ENCODE data around the gene P3H2. TPM values are rescaled to one million over a fixed set of nuclear protein-coding genes. Genes with fewer than 3 reads are reported as not detected.

The P3H2 gene
- total RNA-seq, 1 experiment from 2014 or later: 0.76 TPM

DNA sequence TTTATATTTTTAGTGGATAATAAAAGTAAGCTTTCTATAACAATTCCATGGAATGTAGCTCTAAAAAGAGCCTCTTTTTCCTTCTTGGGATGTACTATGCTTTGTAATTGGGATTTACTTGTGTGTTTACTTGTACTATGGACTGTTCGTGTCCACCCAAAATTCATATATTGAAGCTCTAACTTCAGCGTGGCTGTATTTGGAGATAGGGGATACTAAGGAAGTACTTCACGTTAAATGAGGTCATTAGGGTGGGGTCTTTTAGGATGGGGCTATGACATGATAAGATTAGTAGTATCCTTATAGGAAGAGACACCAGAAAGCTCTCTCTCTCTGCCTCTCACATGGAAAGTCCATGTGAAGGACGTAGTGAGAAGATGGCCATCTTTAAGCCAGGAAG, 64.9 kb downstream of the P3H2 start:
- ChIA-PET CTCF (no interaction called here), RAD21 (ENCODE audit: low non-redundant PET in 1 of 2, low total read pairs in 2 of 2, uncharacterized antibody in 2 of 2, unreplicated experiment in 2 of 2) (no interaction called here), POLR2A (no interaction called here)
- H3K9me2 ChIP-seq (ENCODE audit: insufficient read depth): no peaks in the 10 kb centered on the region
- no peak for ATAC-seq
- no peaks in the 10 kb centered on the region for H3K79me2 ChIP-seq (ENCODE audit: insufficient read depth, low read length)
- no peak for TF ChIP-seq TCF7L2 (IDR thresholded peaks at IDR 0.05; ENCODE audit: borderline replicate concordance, extremely low read depth, insufficient read depth, insufficient read length)
- no peak for TF ChIP-seq SRF (IDR thresholded peaks at IDR 0.05; ENCODE audit: low read depth)
- no peak for TF ChIP-seq FOSL1 (IDR thresholded peaks at IDR 0.05; ENCODE audit: low read depth)
- TF ChIP-seq ELF1 (IDR thresholded peaks at IDR 0.05; ENCODE audit: borderline replicate concordance, low read depth): no peak
- TF ChIP-seq, protein P1, sequence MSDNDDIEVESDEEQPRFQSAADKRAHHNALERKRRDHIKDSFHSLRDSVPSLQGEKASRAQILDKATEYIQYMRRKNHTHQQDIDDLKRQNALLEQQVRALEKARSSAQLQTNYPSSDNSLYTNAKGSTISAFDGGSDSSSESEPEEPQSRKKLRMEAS (IDR thresholded peaks at IDR 0.05): no peak
- H2AFZ ChIP-seq (ENCODE audit: low read depth, low read length, poor library complexity, severe bottlenecking): no peak overlapping the region
- no peak overlapping the region for H3K4me3 ChIP-seq (replicated peaks in 1 of 2; ENCODE audit: low read depth in 1 of 2, low read length in 2 of 2)
- no peak overlapping the region for H3K27ac ChIP-seq (ENCODE audit: low read depth, low read length)
- H3K27me3 ChIP-seq (ENCODE audit: insufficient read depth, low read length): no peaks in the 10 kb centered on the region
- no peaks in the 10 kb centered on the region for H3K36me3 ChIP-seq (ENCODE audit: control insufficient read depth in 1 of 2, insufficient read depth in 2 of 2, low read length in 2 of 2)
- H3K4me2 ChIP-seq (ENCODE audit: low read length): no peak overlapping the region
- DNase-seq (ENCODE audit: low read depth, low spot score): no peak
- H3K4me1 ChIP-seq (ENCODE audit: control insufficient read depth in 1 of 2, insufficient read depth in 2 of 2, low read length in 2 of 2): peaks cover 2 to 14% of the 10 kb centered on the region in 2 experiments; a peak in 3 of 4 replicates
- BruUV-seq (replicated peaks): no TSS peak
- no peaks in the 10 kb centered on the region for H4K20me1 ChIP-seq (ENCODE audit: insufficient read depth)
- H3K9me3 ChIP-seq (ENCODE audit: control insufficient read depth in 1 of 2, insufficient read depth in 1 of 2, low read depth in 1 of 2, low read length in 2 of 2): no peaks in the 10 kb centered on the region
- intact Hi-C loops (cut with micrococcal nuclease): no loop called here
- no peak overlapping the region for H3K9ac ChIP-seq (ENCODE audit: low read length)

DNA sequence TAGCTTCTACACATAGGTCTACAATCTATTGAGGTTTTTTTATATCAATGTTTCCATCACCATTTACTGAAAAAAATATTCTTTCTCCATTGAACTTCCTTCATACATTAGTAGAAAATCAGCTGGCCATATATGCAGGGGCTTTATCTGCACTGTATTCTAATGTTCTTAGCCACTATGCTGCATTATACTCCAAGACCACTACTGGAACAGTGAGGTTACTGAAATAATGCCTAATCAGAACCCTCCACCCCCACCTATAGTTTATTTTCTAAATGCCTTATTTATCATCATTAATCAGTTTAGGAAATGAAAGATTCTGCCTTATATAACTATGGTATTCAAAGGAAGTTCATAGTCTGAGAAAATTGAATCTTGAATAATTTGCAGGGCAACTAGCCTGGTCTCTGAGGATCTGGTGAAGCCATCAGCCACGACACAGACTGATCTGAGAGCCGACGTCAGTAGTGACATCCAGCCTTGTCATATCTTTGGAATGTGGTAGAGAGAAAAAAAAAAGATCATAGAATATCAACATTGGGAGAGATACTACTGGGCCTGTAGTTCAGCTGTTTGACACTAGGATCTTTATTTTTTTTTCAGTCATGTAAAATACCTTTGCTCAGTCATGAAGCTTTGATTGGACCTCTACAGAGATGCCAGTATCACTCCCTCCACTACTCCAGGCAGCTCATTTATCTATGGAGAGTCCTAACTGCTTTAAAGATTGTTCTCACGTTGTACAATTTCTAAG, 66.6 kb downstream of the P3H2 start:
- Histone ChIP-seq H3K9me2 (ENCODE audit: insufficient read depth) (no peaks in the 10 kb centered on the region), H4K20me1 (ENCODE audit: insufficient read depth) (no peaks in the 10 kb centered on the region), H3K27ac (ENCODE audit: low read depth, low read length) (no peak overlapping the region), H3K27me3 (ENCODE audit: insufficient read depth, low read length) (no peaks in the 10 kb centered on the region), H3K9ac (ENCODE audit: low read length) (no peak overlapping the region), H2AFZ (ENCODE audit: low read depth, low read length, poor library complexity, severe bottlenecking) (peak overlapping the region; percentile 87), H3K4me3 (replicated peaks in 1 of 2; ENCODE audit: low read depth in 1 of 2, low read length in 2 of 2) (no peak overlapping the region), H3K4me1 (ENCODE audit: control insufficient read depth in 1 of 2, insufficient read depth in 2 of 2, low read length in 2 of 2) (peaks cover 2 to 14% of the 10 kb centered on the region in 2 experiments; a peak in 3 of 4 replicates), H3K36me3 (ENCODE audit: control insufficient read depth in 1 of 2, insufficient read depth in 2 of 2, low read length in 2 of 2) (no peaks in the 10 kb centered on the region), H3K4me2 (ENCODE audit: low read length) (peak overlapping the region; percentile 46), H3K79me2 (ENCODE audit: insufficient read depth, low read length) (no peaks in the 10 kb centered on the region), H3K9me3 (ENCODE audit: control insufficient read depth in 1 of 2, insufficient read depth in 1 of 2, low read depth in 1 of 2, low read length in 2 of 2) (no peaks in the 10 kb centered on the region)
- intact Hi-C loops (cut with micrococcal nuclease): no loop called here
- peak; percentile 94 for ATAC-seq
- CTCF ChIA-PET: interaction anchor here (0.6 to 1.1 kb wide), 5 partner anchors 9 to 93 kb away, joined by 3 to 4 read pairs (median 3); no protein-coding TSS in a partner anchor
- TF ChIP-seq, protein P2, sequence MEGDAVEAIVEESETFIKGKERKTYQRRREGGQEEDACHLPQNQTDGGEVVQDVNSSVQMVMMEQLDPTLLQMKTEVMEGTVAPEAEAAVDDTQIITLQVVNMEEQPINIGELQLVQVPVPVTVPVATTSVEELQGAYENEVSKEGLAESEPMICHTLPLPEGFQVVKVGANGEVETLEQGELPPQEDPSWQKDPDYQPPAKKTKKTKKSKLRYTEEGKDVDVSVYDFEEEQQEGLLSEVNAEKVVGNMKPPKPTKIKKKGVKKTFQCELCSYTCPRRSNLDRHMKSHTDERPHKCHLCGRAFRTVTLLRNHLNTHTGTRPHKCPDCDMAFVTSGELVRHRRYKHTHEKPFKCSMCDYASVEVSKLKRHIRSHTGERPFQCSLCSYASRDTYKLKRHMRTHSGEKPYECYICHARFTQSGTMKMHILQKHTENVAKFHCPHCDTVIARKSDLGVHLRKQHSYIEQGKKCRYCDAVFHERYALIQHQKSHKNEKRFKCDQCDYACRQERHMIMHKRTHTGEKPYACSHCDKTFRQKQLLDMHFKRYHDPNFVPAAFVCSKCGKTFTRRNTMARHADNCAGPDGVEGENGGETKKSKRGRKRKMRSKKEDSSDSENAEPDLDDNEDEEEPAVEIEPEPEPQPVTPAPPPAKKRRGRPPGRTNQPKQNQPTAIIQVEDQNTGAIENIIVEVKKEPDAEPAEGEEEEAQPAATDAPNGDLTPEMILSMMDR (IDR thresholded peaks at IDR 0.05 in 2 of 3, conservative IDR thresholded peaks at IDR 0.05 in 1 of 3; ENCODE audit: borderline replicate concordance in 1 of 3, insufficient read depth in 1 of 3, low read depth in 2 of 3, low read length in 2 of 3): peak in 1 of 3 experiments; percentile 18; a peak in 2 of 6 replicates
- TF ChIP-seq TCF7L2 (IDR thresholded peaks at IDR 0.05; ENCODE audit: borderline replicate concordance, extremely low read depth, insufficient read depth, insufficient read length) (no peak), CEBPB (IDR thresholded peaks at IDR 0.05; ENCODE audit: low read depth) (no peak), FOSL1 (IDR thresholded peaks at IDR 0.05; ENCODE audit: low read depth) (peak; percentile 35; the same call in 1 of the 2 replicates), ZFX (IDR thresholded peaks at IDR 0.05) (no peak), SP1 (IDR thresholded peaks at IDR 0.05; ENCODE audit: low read depth) (no peak), ZNF274 (IDR thresholded peaks at IDR 0.05; ENCODE audit: low read depth, low read length) (no peak), POLR2AphosphoS5 (IDR thresholded peaks at IDR 0.05; ENCODE audit: low read depth, low read length) (no peak), POLR2A (IDR thresholded peaks at IDR 0.05; ENCODE audit: borderline replicate concordance, extremely low read depth, insufficient read depth, insufficient read length) (no peak), EZH2 (IDR thresholded peaks at IDR 0.05) (no peak), EZH2phosphoT487 (IDR thresholded peaks at IDR 0.05; ENCODE audit: borderline replicate concordance) (no peak), CBX3 (IDR thresholded peaks at IDR 0.05; ENCODE audit: low read depth) (no peak)
- TF ChIP-seq, protein P3, sequence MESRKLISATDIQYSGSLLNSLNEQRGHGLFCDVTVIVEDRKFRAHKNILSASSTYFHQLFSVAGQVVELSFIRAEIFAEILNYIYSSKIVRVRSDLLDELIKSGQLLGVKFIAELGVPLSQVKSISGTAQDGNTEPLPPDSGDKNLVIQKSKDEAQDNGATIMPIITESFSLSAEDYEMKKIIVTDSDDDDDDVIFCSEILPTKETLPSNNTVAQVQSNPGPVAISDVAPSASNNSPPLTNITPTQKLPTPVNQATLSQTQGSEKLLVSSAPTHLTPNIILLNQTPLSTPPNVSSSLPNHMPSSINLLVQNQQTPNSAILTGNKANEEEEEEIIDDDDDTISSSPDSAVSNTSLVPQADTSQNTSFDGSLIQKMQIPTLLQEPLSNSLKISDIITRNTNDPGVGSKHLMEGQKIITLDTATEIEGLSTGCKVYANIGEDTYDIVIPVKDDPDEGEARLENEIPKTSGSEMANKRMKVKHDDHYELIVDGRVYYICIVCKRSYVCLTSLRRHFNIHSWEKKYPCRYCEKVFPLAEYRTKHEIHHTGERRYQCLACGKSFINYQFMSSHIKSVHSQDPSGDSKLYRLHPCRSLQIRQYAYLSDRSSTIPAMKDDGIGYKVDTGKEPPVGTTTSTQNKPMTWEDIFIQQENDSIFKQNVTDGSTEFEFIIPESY (IDR thresholded peaks at IDR 0.05; ENCODE audit: extremely low read depth, insufficient replicate concordance, low read length): no peak
- POLR2A ChIA-PET: no interaction called here
- RAD21 ChIA-PET (ENCODE audit: low non-redundant PET in 1 of 2, low total read pairs in 2 of 2, uncharacterized antibody in 2 of 2, unreplicated experiment in 2 of 2): no interaction called here
- DNase-seq (ENCODE audit: low read depth, low spot score): peak; percentile 68
- BruUV-seq (replicated peaks): TSS peak; percentile 67

Measured in HCT116 (cell line).